ENCODE data around the gene MEIS1. TPM values are rescaled to one million over a fixed set of nuclear protein-coding genes. Genes with fewer than 3 reads are reported as not detected.

MEIS1 gene
- total and polyA plus RNA-seq, 2 experiments from 2014 or later = 0.16 to 0.28 TPM

DNA sequence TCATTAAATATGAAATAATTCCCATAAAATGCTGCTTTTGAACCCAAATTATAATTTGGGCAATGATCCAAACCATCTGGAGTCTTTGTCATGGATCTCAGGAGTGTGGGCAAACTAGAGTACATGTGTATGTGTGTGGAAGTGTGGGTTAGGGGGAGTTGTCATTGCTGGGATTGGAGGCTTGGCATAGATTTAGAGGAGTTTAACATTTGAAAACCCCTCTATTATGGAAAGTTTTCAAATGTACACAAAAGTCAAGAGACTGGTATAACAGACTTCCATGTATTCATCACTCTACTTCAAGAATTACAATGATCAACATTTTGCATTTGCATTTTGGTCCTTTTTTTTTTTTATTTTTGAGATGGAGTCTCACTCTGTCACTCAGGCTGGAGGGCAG, 159.1 kb downstream of the MEIS1 start:
- H3K4me3 ChIP-seq = no peak overlapping the region
- H3K9me2 ChIP-seq (ENCODE audit: insufficient read depth) = no peaks in the 10 kb centered on the region
- no peak overlapping the region for H2AFZ ChIP-seq
- no peaks in the 10 kb centered on the region for H3K79me2 ChIP-seq (replicated peaks; ENCODE audit: insufficient read depth)
- H3K27ac Mint-ChIP-seq = no peak overlapping the region
- no peaks in the 10 kb centered on the region; the same call in 2 of the 3 replicates for H3K36me3 Mint-ChIP-seq (ENCODE audit: low read depth)
- H4K20me1 ChIP-seq (replicated peaks; ENCODE audit: insufficient read depth) = no peaks in the 10 kb centered on the region
- DNase-seq (ENCODE audit: low spot score) (no peak), ATAC-seq (no peak)
- TF ChIP-seq STAT1 (IDR thresholded peaks at IDR 0.05; ENCODE audit: unreplicated experiment) = no peak
- peaks cover 3% of the 10 kb centered on the region for H3K9me3 Mint-ChIP-seq
- no peaks in the 10 kb centered on the region for H3K27me3 ChIP-seq (ENCODE audit: insufficient read depth)
- peaks cover 2% of the 10 kb centered on the region for H3K27me3 Mint-ChIP-seq (ENCODE audit: insufficient read depth, low read depth, poor library complexity)
- H3F3A ChIP-seq (replicated peaks; ENCODE audit: low read depth) = no peaks in the 10 kb centered on the region
- H3K4me1 Mint-ChIP-seq = peaks cover 10% of the 10 kb centered on the region
- no peak overlapping the region for H3K4me2 ChIP-seq
- H3K4me1 ChIP-seq (ENCODE audit: insufficient read depth) = peaks cover 14% of the 10 kb centered on the region; the same call in 1 of the 2 replicates
- no peak overlapping the region for H3K27ac ChIP-seq (ENCODE audit: low read depth)
- no peaks in the 10 kb centered on the region for H3K36me3 ChIP-seq (ENCODE audit: insufficient read depth)
- H3K4me3 Mint-ChIP-seq = no peak overlapping the region

DNA sequence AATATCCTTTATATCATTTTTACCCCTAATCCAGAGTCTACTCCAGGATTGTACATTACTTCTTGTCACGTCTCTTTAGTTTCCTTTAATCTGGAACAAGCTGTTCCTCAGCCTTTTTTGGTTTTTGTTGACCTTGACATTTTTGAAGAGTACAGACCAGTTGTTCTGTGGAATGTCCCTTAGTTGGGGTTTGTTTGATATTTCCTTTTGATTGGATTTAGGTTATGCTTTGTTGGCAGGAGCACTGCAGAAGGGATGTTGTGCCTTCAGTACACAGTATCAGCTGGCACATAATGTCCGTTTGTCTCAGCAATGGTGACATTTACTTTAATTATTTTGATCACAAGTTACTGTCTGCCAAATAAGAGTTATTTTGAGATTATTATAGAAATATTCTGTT, 160.6 kb downstream of the MEIS1 start:
- Histone ChIP-seq H3K4me2 (no peak overlapping the region), H3K27ac (ENCODE audit: low read depth) (no peak overlapping the region), H3K9me2 (ENCODE audit: insufficient read depth) (no peaks in the 10 kb centered on the region), H4K20me1 (replicated peaks; ENCODE audit: insufficient read depth) (no peaks in the 10 kb centered on the region), H3K79me2 (replicated peaks; ENCODE audit: insufficient read depth) (no peaks in the 10 kb centered on the region), H3K27me3 (ENCODE audit: insufficient read depth) (no peaks in the 10 kb centered on the region), H3K36me3 (ENCODE audit: insufficient read depth) (no peaks in the 10 kb centered on the region), H3K4me3 (no peak overlapping the region), H2AFZ (no peak overlapping the region), H3F3A (replicated peaks; ENCODE audit: low read depth) (no peaks in the 10 kb centered on the region), H3K4me1 (ENCODE audit: insufficient read depth) (peaks cover 14% of the 10 kb centered on the region; the same call in 1 of the 2 replicates)
- DNase-seq (ENCODE audit: low spot score) = no peak
- H3K27ac Mint-ChIP-seq = no peak overlapping the region
- H3K27me3 Mint-ChIP-seq (ENCODE audit: insufficient read depth, low read depth, poor library complexity) = peaks cover 2% of the 10 kb centered on the region
- H3K4me3 Mint-ChIP-seq = no peak overlapping the region
- peaks cover 7% of the 10 kb centered on the region for H3K9me3 Mint-ChIP-seq
- peaks cover 10% of the 10 kb centered on the region for H3K4me1 Mint-ChIP-seq
- H3K36me3 Mint-ChIP-seq (ENCODE audit: low read depth) = no peaks in the 10 kb centered on the region; the same call in 2 of the 3 replicates
- ATAC-seq = no peak
- TF ChIP-seq EZH2phosphoT487 (IDR thresholded peaks at IDR 0.05; ENCODE audit: unreplicated experiment) = no peak
- TF ChIP-seq, protein P1, sequence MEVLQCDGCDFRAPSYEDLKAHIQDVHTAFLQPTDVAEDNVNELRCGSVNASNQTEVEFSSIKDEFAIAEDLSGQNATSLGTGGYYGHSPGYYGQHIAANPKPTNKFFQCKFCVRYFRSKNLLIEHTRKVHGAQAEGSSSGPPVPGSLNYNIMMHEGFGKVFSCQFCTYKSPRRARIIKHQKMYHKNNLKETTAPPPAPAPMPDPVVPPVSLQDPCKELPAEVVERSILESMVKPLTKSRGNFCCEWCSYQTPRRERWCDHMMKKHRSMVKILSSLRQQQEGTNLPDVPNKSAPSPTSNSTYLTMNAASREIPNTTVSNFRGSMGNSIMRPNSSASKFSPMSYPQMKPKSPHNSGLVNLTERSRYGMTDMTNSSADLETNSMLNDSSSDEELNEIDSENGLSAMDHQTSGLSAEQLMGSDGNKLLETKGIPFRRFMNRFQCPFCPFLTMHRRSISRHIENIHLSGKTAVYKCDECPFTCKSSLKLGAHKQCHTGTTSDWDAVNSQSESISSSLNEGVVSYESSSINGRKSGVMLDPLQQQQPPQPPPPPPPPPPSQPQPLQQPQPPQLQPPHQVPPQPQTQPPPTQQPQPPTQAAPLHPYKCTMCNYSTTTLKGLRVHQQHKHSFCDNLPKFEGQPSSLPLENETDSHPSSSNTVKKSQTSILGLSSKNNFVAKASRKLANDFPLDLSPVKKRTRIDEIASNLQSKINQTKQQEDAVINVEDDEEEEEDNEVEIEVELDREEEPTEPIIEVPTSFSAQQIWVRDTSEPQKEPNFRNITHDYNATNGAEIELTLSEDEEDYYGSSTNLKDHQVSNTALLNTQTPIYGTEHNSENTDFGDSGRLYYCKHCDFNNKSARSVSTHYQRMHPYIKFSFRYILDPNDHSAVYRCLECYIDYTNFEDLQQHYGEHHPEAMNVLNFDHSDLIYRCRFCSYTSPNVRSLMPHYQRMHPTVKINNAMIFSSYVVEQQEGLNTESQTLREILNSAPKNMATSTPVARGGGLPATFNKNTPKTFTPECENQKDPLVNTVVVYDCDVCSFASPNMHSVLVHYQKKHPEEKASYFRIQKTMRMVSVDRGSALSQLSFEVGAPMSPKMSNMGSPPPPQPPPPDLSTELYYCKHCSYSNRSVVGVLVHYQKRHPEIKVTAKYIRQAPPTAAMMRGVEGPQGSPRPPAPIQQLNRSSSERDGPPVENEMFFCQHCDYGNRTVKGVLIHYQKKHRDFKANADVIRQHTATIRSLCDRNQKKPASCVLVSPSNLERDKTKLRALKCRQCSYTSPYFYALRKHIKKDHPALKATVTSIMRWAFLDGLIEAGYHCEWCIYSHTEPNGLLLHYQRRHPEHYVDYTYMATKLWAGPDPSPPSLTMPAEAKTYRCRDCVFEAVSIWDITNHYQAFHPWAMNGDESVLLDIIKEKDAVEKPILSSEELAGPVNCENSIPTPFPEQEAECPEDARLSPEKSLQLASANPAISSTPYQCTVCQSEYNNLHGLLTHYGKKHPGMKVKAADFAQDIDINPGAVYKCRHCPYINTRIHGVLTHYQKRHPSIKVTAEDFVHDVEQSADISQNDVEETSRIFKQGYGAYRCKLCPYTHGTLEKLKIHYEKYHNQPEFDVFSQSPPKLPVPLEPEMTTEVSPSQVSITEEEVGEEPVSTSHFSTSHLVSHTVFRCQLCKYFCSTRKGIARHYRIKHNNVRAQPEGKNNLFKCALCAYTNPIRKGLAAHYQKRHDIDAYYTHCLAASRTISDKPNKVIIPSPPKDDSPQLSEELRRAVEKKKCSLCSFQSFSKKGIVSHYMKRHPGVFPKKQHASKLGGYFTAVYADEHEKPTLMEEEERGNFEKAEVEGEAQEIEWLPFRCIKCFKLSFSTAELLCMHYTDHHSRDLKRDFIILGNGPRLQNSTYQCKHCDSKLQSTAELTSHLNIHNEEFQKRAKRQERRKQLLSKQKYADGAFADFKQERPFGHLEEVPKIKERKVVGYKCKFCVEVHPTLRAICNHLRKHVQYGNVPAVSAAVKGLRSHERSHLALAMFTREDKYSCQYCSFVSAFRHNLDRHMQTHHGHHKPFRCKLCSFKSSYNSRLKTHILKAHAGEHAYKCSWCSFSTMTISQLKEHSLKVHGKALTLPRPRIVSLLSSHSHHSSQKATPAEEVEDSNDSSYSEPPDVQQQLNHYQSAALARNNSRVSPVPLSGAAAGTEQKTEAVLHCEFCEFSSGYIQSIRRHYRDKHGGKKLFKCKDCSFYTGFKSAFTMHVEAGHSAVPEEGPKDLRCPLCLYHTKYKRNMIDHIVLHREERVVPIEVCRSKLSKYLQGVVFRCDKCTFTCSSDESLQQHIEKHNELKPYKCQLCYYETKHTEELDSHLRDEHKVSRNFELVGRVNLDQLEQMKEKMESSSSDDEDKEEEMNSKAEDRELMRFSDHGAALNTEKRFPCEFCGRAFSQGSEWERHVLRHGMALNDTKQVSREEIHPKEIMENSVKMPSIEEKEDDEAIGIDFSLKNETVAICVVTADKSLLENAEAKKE (CRISPR knock-in tag; IDR thresholded peaks at IDR 0.05) = no peak
- TF ChIP-seq, protein P2, sequence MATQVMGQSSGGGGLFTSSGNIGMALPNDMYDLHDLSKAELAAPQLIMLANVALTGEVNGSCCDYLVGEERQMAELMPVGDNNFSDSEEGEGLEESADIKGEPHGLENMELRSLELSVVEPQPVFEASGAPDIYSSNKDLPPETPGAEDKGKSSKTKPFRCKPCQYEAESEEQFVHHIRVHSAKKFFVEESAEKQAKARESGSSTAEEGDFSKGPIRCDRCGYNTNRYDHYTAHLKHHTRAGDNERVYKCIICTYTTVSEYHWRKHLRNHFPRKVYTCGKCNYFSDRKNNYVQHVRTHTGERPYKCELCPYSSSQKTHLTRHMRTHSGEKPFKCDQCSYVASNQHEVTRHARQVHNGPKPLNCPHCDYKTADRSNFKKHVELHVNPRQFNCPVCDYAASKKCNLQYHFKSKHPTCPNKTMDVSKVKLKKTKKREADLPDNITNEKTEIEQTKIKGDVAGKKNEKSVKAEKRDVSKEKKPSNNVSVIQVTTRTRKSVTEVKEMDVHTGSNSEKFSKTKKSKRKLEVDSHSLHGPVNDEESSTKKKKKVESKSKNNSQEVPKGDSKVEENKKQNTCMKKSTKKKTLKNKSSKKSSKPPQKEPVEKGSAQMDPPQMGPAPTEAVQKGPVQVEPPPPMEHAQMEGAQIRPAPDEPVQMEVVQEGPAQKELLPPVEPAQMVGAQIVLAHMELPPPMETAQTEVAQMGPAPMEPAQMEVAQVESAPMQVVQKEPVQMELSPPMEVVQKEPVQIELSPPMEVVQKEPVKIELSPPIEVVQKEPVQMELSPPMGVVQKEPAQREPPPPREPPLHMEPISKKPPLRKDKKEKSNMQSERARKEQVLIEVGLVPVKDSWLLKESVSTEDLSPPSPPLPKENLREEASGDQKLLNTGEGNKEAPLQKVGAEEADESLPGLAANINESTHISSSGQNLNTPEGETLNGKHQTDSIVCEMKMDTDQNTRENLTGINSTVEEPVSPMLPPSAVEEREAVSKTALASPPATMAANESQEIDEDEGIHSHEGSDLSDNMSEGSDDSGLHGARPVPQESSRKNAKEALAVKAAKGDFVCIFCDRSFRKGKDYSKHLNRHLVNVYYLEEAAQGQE (IDR thresholded peaks at IDR 0.05; ENCODE audit: unreplicated experiment) = no peak
- TF ChIP-seq ZNF114 (CRISPR knock-in tag; IDR thresholded peaks at IDR 0.05) = no peak
- TF ChIP-seq NANOG (IDR thresholded peaks at IDR 0.05; ENCODE audit: borderline replicate concordance) = no peak
- TF ChIP-seq STAT1 (IDR thresholded peaks at IDR 0.05; ENCODE audit: unreplicated experiment) = no peak
- TF ChIP-seq EZH2 (IDR thresholded peaks at IDR 0.05; ENCODE audit: low read depth, unreplicated experiment) = no peak
- no peak for TF ChIP-seq JUNB (IDR thresholded peaks at IDR 0.05; ENCODE audit: unreplicated experiment)
- TF ChIP-seq, protein P3, sequence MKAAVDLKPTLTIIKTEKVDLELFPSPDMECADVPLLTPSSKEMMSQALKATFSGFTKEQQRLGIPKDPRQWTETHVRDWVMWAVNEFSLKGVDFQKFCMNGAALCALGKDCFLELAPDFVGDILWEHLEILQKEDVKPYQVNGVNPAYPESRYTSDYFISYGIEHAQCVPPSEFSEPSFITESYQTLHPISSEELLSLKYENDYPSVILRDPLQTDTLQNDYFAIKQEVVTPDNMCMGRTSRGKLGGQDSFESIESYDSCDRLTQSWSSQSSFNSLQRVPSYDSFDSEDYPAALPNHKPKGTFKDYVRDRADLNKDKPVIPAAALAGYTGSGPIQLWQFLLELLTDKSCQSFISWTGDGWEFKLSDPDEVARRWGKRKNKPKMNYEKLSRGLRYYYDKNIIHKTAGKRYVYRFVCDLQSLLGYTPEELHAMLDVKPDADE (IDR thresholded peaks at IDR 0.05) = no peak
- TF ChIP-seq CREB1 (CRISPR knock-in tag; IDR thresholded peaks at IDR 0.05; ENCODE audit: low read depth) = no peak
- TF ChIP-seq ZNF331 (CRISPR knock-in tag; IDR thresholded peaks at IDR 0.05; ENCODE audit: low read depth) = no peak
- no peak for TF ChIP-seq POLR2AphosphoS5 (IDR thresholded peaks at IDR 0.05; ENCODE audit: low read depth)
